HK-2 (cell line): ENCODE data around the gene GIMAP7.
"Not testable (repeated sequence)": the region's sequence is repeated elsewhere in the genome, so short reads cannot be mapped to it uniquely, and the experiment has no call there.

Experiments used
- DNase-seq: peaks from one replicate; pipeline ENCODE4 v3.0.0-alpha.2; 2018; ENCODE audit not compliant: unreplicated experiment

GIMAP7 gene

GRCh38 chr7:150514748-150515222, at the start of gene GIMAP7:
Gene GIMAP7 (plus strand): TSS chr7:150514872. CDS start chr7:150519975, 5,103 bp downstream.
- DNase-seq = no peak

GRCh38 chr7:150464962-150465361, 49.7 kb upstream of the GIMAP7 start:
- DNase-seq = no peak

- no peak for DNase-seq
Observed at GRCh38 chr7:150465414-150465813, 49.3 kb upstream of the GIMAP7 start.

- no peak for DNase-seq
Observed at GRCh38 chr7:150466477-150466876, 48.2 kb upstream of the GIMAP7 start.

- no peak for DNase-seq
Observed at GRCh38 chr7:150468241-150468640, 46.4 kb upstream of the GIMAP7 start.

GRCh38 chr7:150471886-150472285, 42.8 kb upstream of the GIMAP7 start:
- DNase-seq = no peak

GRCh38 chr7:150473902-150474301, 40.8 kb upstream of the GIMAP7 start:
- no peak for DNase-seq

- no peak for DNase-seq
Observed at GRCh38 chr7:150476285-150476684, 38.4 kb upstream of the GIMAP7 start.

- no peak for DNase-seq
Observed at GRCh38 chr7:150476819-150477631, 37.6 kb upstream of the GIMAP7 start.

- no peak for DNase-seq
Observed at GRCh38 chr7:150479023-150479716, 35.5 kb upstream of the GIMAP7 start.

- no peak for DNase-seq
Observed at GRCh38 chr7:150481186-150481920, 33.3 kb upstream of the GIMAP7 start.

- no peak for DNase-seq
Observed at GRCh38 chr7:150481922-150482321, 32.8 kb upstream of the GIMAP7 start.

GRCh38 chr7:150483514-150483913, 31.2 kb upstream of the GIMAP7 start:
- DNase-seq = not testable (repeated sequence)

- DNase-seq = not testable (repeated sequence)
Observed at GRCh38 chr7:150484071-150484470, 30.6 kb upstream of the GIMAP7 start.

GRCh38 chr7:150487625-150488024, 27.0 kb upstream of the GIMAP7 start:
- DNase-seq = no peak

- no peak for DNase-seq
Observed at GRCh38 chr7:150489782-150490181, 24.9 kb upstream of the GIMAP7 start.

- not testable (repeated sequence) for DNase-seq
Observed at GRCh38 chr7:150493442-150493841, 21.2 kb upstream of the GIMAP7 start.

- DNase-seq = no peak
Observed at GRCh38 chr7:150502519-150502918, 12.2 kb upstream of the GIMAP7 start.

GRCh38 chr7:150503155-150503554, 11.5 kb upstream of the GIMAP7 start:
- no peak for DNase-seq

- DNase-seq = no peak
Observed at GRCh38 chr7:150503581-150503980, 11.1 kb upstream of the GIMAP7 start.

- DNase-seq = no peak
Observed at GRCh38 chr7:150507947-150508602, 6.6 kb upstream of the GIMAP7 start.

- DNase-seq = no peak
Observed at GRCh38 chr7:150511048-150511447, 3.6 kb upstream of the GIMAP7 start.
